Suppressor macrophage treated with lipopolysaccharide for 1 hour (primary cell): ENCODE data around the gene TMEM30A.

Experiments
- DNase-seq, 3 donors: peaks; one replicate each; pipeline ENCODE4 v3.0.0-alpha.2; 2020 to 2022

The TMEM30A gene

GRCh38 chr6:75261299-75261698, 23.3 kb downstream of the TMEM30A start:
- DNase-seq, result no peak

- no peak for DNase-seq
Observed at GRCh38 chr6:75257343-75258087, 27.1 kb downstream of the TMEM30A start.

- DNase-seq, result no peak
Observed at GRCh38 chr6:75250552-75250951, 34.0 kb downstream of the TMEM30A start.

GRCh38 chr6:75249837-75250236, 34.8 kb downstream of the TMEM30A start:
- no peak for DNase-seq

GRCh38 chr6:75246386-75246785, 38.2 kb downstream of the TMEM30A start:
- DNase-seq, result no peak

- peak; percentile 8 to 26 (median 22) for DNase-seq
Observed at GRCh38 chr6:75244063-75244584, 40.5 kb downstream of the TMEM30A start.

- peak; percentile 95 to 99 (median 97) for DNase-seq
Observed at GRCh38 chr6:75243333-75244062, 41.1 kb downstream of the TMEM30A start, which contains the start of gene COX7A2. TSS of gene COX7A2 (minus strand) at chr6:75243801. CDS start at chr6:75243734, 67 bp downstream.

GRCh38 chr6:75236630-75237029, 48.0 kb downstream of the TMEM30A start:
- DNase-seq, result no peak

- no peak for DNase-seq
Observed at GRCh38 chr6:75235271-75235670, 49.3 kb downstream of the TMEM30A start.

GRCh38 chr6:75234126-75234865, 50.3 kb downstream of the TMEM30A start:
- no peak for DNase-seq

- DNase-seq, result no peak
Observed at GRCh38 chr6:75233092-75233615, 51.4 kb downstream of the TMEM30A start.

- peak; percentile 63 to 68 (median 66) for DNase-seq
Observed at GRCh38 chr6:75230484-75231325, 53.9 kb downstream of the TMEM30A start.

- DNase-seq, result no peak
Observed at GRCh38 chr6:75224303-75224926, 60.2 kb downstream of the TMEM30A start.

- no peak for DNase-seq
Observed at GRCh38 chr6:75223428-75223827, 61.2 kb downstream of the TMEM30A start.

- DNase-seq, result no peak
Observed at GRCh38 chr6:75222261-75222660, 62.3 kb downstream of the TMEM30A start.

GRCh38 chr6:75221116-75221515, 63.5 kb downstream of the TMEM30A start:
- DNase-seq, result no peak

- DNase-seq, result no peak
Observed at GRCh38 chr6:75220357-75220756, 64.2 kb downstream of the TMEM30A start.

GRCh38 chr6:75219263-75219662, 65.3 kb downstream of the TMEM30A start:
- no peak for DNase-seq

- peak; percentile 77 to 93 (median 87) for DNase-seq
Observed at GRCh38 chr6:75217193-75217592, 67.4 kb downstream of the TMEM30A start.

GRCh38 chr6:75215291-75215690, 69.3 kb downstream of the TMEM30A start:
- DNase-seq, result no peak

GRCh38 chr6:75213732-75214131, 70.9 kb downstream of the TMEM30A start:
- peak in 2 of 3 donors; percentile 13 to 24 for DNase-seq
